GM18511 (cell line): ENCODE measurements around the gene FAM168A.

ENCODE experiments used
- ATAC-seq: cut with Tn5 transposase; IDR thresholded peaks from one replicate; pipeline ENCODE4 v1.9.1; 2021; ENCODE audit warnings: mild to moderate bottlenecking, moderate library complexity; ENCODE audit not compliant: unreplicated experiment

FAM168A gene

GRCh38 chr11:73524774-73525173 lies 73.1 kb downstream of the FAM168A start:
- ATAC-seq: no peak

GRCh38 chr11:73521621-73522020 lies 76.3 kb downstream of the FAM168A start:
- no peak for ATAC-seq

GRCh38 chr11:73520353-73521061 lies 77.4 kb downstream of the FAM168A start:
- no peak for ATAC-seq

- no peak for ATAC-seq
Measured at GRCh38 chr11:73519266-73519665, 78.6 kb downstream of the FAM168A start.

- ATAC-seq: no peak
Measured at GRCh38 chr11:73518195-73518594, 79.7 kb downstream of the FAM168A start.

- ATAC-seq: no peak
Measured at GRCh38 chr11:73516080-73516479, 81.8 kb downstream of the FAM168A start.

- ATAC-seq: no peak
Measured at GRCh38 chr11:73513707-73514106, 84.2 kb downstream of the FAM168A start.

- no peak for ATAC-seq
Measured at GRCh38 chr11:73510877-73511276, 87.0 kb downstream of the FAM168A start.

- no peak for ATAC-seq
Measured at GRCh38 chr11:73510106-73510505, 87.8 kb downstream of the FAM168A start.

- no peak for ATAC-seq
Measured at GRCh38 chr11:73509188-73509587, 88.7 kb downstream of the FAM168A start.

GRCh38 chr11:73508243-73509176 lies 89.4 kb downstream of the FAM168A start:
- ATAC-seq: no peak

- no peak for ATAC-seq
Measured at GRCh38 chr11:73507086-73507485, 90.8 kb downstream of the FAM168A start.

GRCh38 chr11:73506038-73506437 lies 91.9 kb downstream of the FAM168A start:
- no peak for ATAC-seq

GRCh38 chr11:73498343-73498742 lies 99.6 kb downstream of the FAM168A start:
- no peak for ATAC-seq

GRCh38 chr11:73496134-73496533 lies 101.8 kb downstream of the FAM168A start:
- no peak for ATAC-seq

- no peak for ATAC-seq
Measured at GRCh38 chr11:73495731-73496130, 102.2 kb downstream of the FAM168A start.

- no peak for ATAC-seq
Measured at GRCh38 chr11:73493956-73494598, 103.8 kb downstream of the FAM168A start.

- ATAC-seq: no peak
Measured at GRCh38 chr11:73481626-73482025, 116.3 kb downstream of the FAM168A start.

- ATAC-seq: no peak
Measured at GRCh38 chr11:73480677-73481076, 117.2 kb downstream of the FAM168A start.

GRCh38 chr11:73478737-73479347 lies 119.1 kb downstream of the FAM168A start:
- no peak for ATAC-seq

- no peak for ATAC-seq
Measured at GRCh38 chr11:73477518-73477917, 120.4 kb downstream of the FAM168A start.
